ENCODE measurements around the gene SLC35F2.
A peak's percentile ranks its signal among the peaks of the same experiment; 100 is the strongest.
"Not testable (repeated sequence)": the region's sequence is repeated elsewhere in the genome, so short reads cannot be mapped to it uniquely, and the experiment has no call there.

The SLC35F2 gene

DNA sequence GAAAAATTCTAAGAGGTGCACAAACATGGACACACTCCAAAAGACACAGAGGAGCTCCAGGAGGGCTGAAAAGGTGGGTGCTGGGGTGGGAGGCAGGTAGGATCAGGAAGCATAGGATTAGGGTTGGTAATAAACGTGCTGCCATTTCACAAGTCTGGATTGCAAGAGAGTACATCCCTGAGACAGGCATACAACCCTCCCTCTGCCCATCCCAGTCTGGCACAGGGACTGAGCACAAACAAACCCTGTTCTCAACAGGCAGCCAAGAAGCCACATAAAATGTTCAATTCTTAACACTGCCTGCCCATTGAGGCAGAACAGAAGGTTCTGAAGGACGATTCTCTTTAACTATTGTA lies 18.5 kb downstream of the SLC35F2 start:
- DNase-seq = no peak

DNA sequence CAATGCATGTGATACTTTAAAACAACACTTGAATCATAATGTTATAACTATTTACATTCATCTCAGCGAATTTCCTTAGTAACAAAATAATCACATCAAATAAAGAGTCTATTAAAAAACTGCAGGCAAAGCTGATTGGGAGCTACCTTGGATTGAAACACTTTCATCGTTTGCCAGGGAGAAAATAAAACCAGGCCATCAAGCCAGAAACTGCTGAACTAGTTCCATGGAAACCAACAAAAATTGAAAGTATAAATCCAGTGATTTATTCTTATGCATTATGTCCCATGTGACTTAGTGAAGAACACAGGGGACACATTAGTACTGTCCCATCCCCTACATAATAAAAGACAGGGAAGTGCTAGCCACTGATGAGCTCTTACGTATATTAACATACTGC lies 21.7 kb downstream of the SLC35F2 start:
- no peak for DNase-seq

DNA sequence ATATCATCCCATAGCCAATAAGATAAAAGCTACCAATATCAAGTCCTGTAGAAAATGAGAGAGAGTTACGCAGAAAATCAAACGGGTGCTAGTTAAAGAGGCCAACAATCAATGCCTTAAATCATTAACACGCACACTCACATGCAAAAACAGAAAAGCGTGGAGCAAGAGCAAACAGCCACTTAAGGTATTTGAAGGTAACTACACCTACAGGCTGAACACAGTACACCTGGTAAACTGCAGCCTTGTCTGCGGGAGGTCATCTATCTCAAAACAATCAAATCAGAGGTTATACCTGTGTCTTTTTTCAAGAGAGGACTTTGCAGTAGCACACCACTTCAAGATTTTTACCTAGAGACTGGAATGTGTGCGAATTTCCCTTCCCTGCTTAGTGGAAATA lies 23.6 kb downstream of the SLC35F2 start:
- no peak for DNase-seq

DNA sequence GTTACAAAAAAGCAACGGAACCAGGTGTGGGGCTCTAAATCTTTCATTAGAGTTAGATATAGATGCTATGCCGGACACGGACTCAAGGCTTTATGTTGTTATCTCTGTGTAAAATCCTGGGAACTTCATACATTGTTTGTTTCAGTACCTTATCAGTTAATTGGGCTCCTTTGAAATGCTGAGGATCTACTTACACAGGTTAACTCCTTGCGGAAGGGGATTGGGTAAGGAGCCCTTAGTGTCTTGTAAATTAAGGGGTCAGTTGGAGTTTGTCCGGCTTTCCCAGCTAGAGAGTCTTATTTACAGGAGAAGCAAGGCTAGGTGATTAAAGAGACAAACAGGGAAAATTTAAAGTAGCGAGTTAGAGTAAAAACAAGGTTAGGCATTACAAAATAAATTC lies 24.7 kb downstream of the SLC35F2 start:
- DNase-seq = not testable (repeated sequence)

DNA sequence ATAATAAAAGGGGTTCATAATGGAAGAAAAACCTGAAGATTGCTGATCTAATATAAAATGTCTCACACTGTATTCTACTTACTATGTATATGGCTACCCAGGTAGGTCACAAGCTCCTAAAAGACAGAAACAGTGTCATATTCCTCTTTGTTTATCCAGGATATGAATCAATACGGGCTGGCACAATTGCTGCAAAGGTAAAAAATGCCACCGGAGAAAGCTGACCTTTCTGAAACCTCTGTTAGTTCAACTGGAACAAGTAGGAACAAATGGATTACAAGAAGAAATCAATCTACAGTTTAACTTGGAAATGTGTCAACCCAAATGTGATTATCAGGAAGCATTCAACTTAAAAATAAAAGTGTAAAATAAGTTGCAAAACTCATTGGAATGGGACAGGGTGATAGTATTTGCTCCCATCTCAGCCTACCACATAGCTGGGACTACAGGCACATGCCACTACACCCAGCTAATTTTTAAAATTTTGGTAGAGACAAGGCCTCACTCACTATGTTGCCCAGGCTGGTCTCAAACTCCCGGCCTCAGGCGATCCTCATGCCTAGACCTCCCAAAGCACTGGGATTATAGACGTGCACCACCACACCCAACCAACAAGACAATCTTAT lies 27.6 kb downstream of the SLC35F2 start:
- DNase-seq = no peak

DNA sequence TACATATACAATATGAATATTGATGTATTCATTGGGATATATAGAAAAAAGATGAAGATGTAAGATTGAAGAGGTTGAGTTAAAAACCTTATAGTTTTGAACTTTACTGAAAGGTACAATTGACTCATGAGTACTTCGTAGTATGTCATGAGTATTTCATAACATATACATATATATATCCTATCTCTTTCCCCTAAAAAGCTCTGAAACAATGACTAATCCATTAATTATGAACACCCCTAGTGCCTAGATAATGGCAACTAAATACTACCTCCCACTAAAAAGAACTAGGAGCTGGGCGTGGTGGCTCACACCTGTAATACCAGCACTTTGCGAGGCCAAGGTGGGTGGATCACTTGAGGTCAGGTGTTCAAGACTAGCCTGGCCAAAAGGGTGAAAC lies 31.5 kb downstream of the SLC35F2 start:
- no peak for DNase-seq

DNA sequence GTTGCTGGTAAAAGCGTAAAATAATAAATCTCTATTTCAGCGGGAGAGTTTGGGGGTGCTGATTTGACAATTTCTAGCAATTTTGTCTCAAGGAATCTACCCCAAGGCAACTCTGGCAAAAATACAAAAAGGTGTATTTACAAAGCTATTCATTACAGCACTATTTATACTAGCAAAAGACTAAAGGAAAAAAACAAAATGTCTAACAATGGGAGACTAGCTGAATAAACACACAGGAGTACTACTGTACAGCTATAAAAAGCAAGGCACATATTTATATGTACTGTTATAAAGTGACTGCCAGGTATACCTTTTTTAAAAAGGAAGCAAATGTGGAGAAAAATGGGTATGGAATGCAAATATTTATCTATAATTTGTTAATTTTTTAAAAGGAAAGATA lies 32.7 kb downstream of the SLC35F2 start:
- DNase-seq = no peak

DNA sequence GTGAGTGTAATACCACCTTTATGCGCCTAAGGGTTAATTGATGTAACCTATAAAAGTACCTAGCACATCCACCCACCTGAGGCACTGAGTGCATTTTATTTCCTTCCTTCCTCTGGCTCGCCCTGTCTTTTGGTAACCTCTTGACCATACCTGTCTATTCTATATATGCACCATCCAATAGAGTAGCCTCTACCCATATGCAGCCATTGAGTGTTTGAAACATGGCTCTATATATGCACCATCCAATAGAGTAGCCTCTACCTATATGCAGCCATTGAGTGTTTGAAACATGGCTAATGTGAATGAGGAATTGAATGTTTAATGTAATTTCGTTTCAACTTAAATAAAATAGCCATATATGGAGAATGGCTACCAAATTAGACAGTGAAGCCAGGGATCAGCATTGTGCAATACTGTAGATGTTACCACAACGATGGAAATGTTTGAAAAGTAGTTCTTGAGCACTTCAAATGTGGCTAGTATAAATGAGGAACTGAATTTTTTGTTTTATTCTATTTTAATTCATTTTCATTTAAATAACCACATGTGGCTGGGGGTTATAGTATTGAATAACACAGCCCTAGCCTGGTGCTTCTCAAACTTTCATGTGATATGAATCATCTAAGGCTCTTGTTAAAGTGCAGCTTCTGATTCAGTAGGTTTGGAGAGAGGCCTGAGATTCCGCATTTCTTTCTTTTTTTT lies 33.8 kb downstream of the SLC35F2 start:
- no peak for DNase-seq

DNA sequence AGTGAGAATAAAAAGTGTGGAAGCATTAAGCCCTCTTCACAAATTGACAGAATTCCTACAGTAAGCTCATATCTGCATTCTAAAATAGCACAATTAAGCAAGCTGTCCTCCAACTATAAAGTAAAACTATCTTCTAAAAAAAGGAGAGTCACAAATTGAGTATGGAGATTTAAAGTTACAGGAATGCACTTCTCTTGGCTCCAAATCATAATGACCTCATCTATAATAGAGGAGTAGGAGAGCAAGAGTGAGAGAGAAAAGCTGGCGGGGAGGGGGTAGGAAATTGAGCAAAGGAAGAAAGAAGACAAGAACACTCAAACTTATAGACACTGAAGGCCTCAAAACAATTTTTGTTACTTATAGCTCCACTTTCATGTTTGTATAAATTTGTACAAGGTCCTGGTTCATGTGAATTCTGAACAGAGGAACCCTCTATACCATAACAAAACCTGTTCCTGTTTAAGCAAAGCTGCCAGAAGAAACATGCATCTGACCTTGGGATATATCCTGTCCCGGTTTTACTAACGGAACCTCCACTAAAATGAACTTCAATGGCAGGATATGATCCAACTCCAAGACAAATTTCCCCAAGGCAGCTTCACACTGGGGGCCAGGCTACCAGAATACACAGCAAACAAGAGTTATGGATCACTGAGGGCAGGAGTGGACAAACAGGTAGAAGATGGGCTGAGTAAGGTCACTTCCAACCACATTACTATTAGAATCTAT lies 37.2 kb downstream of the SLC35F2 start:
- DNase-seq = no peak

DNA sequence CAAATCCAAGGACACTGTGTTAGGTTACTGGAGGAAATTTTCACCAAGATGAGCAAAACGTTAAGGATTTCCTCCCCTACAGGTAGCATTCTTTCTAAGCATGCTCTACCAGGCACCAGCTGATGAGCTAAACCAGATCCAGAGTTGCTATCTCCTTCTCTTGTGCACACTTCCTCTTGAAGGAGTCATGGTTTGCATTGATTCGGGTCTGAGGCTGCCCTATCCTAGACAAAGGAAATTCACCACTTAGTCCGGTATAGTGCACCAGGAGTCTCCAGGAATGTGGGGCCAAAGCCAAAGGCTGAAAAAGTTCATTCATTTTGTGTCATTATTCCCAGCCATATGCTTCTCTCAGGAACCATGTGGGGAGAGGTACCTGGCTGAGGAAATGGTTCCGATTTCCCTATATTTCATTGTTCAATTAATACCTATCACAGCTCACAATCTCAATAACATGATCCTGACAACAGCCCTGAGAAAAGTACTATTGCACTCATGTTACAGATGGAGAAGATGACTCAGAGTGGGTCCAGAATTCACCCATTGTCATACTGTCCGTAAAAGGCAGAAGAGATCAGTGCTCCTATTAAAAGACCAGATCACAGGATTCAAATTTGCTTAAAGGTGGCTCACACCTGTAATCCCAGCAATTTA lies 39.1 kb downstream of the SLC35F2 start:
- DNase-seq = no peak

DNA sequence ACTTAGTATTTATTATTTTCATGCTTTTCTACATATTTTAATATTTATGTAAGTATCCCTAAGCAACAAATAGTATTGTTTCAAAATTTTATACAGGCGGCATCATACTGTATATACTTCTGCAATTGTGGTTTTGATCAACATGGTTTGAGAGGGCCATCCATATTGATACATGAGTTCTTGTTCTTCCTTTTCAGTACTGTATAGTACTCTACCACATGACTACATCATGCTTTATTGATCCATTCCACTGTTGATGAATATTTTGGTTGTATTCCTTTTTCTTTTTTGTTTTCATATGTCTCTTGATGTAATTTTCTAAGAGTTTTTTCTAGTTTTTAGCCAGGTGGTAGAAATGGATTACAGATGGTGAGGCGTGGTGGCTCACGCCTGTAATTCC lies 40.1 kb downstream of the SLC35F2 start:
- no peak for DNase-seq

DNA sequence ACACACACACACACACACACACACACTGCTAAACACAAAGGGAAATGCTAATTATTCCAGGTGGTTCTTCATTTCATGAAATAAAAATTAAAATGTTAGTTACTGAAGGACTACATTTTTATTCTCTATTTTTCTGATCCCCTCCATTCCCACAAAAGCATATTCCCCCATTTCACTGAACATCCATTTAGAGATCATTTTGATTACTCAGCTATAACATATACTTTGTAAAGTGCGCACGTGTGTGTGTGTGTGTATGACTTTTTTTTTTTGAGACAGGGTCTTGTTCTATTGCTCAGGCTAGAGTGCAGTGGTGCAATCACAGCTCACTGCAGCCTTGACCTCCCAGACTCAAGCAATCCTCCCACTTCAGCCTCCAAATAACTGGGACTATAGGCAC lies 42.6 kb downstream of the SLC35F2 start:
- no peak for DNase-seq

DNA sequence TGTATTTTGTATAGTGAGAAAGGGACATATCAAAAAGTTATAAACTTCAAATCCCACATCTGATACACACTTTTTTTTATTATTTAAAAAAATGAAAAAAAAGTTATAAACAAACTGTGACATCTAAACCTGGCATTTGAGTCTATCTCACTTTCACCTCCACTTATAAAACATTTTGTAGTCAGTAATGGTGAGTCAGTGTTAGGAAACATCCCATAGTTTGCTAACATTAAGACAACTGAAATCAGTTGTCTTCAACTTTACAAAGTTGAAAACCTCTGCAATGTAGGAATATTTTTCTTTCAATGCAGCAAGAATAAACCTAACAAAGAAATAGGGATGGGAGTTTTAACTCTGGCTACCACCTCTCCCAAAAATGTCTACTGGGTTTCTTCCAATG lies 47.7 kb downstream of the SLC35F2 start:
- no peak for DNase-seq

DNA sequence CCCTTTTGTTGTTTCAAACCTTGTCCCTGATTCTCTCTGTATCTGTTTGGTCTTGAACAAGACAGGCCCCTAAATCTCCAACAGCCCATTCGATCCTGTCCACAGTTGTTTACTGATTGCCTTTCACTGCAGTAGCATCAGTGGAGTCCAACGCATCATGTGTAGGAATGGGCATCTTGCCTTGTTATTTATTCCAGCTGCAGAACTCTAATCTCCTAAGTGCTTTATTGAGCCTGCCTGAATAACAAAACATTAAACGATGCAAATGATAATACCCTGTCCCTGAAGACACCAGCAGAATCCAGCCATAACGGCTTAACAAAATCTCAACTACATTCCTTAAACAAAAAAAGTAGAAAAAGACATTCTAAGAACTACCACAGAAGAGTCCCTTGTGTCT lies 50.1 kb downstream of the SLC35F2 start:
- no peak for DNase-seq

DNA sequence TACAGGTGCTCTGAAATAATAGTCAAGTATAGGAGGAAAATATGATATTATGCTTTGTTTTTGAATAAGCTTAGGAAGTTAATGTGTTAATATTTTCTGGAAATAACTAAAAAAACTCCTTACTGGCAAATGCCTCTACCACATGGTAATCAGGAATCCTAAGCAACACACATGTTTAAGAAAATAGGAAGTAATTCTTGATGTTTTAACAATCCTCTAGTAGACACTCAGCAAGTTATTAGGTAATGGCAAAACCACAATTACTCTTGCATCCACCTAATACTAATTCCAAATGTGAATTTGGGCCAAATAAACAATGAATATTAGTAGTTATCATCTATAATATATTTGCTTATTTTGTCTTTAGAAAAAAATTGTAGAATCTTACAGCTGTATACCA lies 53.6 kb downstream of the SLC35F2 start:
- DNase-seq = no peak

DNA sequence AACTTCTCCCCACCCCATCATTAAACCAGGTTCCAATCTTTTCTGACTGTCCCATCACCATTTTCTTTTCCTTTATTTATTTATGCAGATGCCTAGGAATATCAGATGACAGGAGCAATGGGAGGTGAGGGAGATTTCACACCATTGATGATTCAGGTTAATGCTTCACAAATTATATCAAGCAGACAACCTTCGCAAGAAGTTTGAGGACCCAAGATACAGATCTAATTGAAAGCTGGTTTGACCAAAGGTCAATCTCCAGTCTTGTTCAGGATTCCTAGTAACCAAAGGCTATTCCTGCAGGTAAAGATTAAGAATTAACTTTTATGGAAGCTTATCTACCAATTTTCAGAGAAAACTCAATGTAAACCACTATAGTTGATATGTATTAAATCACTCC lies 54.4 kb downstream of the SLC35F2 start:
- no peak for DNase-seq

DNA sequence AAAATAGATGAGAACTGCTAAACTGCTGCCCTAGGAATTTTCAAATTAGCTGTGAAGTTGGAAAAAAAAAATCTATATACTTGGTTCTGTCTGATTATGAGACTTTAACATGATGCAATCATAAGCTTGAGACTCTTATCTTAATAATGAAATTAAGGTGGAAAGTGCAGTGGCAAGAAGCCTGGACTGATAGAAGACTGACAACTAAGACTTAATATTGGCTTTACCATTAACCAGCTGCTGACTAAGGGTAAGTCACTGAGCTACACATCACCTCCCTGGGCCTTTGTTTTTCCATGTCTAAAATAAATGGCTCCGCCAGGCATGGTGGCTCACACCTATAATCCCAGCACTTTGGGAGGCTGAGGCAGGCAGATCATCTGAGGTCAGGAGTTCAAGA lies 56.9 kb downstream of the SLC35F2 start:
- DNase-seq = no peak

DNA sequence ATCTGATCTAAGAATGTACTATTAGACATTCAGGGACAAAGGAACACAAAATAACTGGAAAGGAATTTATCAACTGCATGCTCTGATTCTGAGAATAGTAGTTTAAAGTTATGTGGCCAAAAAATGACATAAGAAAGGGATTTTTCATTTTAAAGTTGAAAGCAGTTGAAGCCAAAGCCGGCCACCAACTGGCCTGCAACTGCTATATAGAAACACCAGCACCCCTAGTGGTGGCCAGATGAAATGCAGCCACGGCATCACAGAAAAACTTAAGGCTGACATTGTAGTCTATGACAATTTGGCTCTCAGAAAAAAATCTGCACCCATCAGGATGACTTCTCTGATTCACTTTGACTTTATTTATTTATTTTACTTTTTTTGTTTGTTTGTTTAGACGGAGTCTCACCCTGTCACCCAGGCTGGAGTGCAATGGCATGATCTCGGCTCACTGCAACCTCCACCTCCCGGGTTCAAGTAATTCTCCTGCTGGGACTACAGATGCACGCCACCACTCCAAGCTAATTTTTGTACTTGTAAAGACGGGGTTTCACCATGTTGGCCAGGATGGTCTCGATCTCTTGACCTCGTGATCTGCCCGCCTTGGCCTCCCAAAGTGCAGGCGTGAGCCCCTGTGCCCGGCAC lies 59.2 kb downstream of the SLC35F2 start:
- DNase-seq = peak; percentile 9

DNA sequence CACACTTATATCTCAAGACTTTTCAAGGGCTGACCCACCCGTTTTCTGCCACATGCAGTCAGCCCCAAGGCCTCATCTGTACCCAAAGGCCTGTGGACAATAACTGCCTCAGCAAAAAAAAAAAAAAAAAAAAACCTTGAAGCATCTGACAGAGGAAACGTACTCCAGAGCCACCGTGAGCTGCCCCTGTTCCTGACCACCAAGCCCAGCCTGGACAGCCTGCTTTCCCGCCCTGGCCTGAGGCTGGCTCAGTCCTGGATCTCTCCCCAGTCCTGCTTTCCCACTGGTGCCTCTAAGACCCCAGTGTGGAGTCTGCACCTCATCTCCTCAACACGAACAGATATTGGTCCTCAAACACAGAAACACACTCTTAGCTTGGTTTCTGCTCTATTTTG lies 66.5 kb downstream of the SLC35F2 start:
- DNase-seq = no peak

DNA sequence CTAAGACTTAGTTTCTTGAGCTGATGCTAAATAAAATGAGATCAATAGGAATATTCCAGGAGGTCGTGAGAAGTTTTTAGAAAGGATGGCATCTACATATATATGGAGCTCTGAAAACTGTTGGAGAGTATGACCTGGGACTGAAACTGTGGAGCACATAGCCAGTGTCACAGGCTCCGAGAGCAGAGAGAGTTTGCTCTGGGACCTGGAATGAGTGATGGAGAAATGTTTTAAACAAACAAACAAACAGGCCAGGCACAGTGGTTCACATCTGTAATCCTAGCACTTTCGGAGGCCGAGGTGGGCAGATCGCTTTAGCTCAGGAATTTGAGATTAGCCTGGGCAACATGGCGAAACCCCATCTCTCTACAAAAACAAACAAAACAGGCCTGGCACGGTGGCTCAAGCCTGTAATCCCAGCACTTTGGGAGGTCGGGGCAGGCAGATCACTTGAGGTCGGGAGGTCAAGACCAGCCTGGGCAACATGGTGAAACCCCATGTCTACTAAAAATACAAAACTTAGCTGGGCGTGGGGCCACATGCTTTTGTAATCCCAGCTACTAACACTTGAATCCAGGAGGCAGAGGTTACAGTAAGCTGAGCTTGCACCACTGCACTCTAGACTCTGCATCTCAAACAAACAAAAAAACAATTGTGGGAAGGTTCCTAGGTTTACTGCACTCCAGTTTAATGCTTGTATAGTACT lies 67.1 kb downstream of the SLC35F2 start:
- DNase-seq = no peak

DNA sequence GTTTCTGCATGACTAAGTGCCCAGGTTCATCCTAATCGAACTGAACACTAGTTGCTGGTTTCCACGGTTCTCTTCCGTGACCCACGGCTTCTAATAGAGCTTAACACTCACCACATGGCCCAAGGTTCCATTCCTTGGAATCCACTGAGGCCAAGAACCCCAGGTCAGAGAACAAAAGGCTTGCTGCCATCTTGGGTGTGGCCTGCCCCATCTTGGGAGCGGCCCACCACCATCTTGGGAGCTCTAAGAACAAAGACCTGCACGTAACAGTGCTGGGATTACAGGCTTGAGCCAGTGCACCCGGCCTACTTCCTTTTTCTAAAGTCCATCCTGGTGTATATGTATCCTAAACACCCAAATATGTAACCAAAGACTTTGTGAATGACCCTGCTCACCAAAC lies 68.8 kb downstream of the SLC35F2 start:
- no peak for DNase-seq

DNA sequence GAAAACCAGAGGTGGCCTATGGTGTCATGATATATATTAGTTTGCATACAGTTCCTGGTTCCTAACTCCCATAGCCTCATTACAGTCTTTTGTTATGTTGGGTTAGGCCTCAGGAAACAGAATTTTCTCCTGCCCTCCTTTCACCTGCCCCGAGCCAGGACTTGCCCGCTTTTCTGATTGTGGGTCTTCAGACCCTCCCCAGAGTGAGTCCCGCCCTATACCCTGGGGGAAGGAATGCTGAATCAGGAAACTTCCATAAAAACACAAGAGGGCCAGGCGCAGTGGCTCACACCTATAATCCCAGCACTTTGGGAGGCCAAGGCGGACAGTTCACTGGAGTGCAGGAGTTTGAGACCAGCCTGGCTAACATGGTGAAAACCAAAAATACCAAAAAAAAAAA lies 70.9 kb downstream of the SLC35F2 start:
- DNase-seq = no peak

DNA sequence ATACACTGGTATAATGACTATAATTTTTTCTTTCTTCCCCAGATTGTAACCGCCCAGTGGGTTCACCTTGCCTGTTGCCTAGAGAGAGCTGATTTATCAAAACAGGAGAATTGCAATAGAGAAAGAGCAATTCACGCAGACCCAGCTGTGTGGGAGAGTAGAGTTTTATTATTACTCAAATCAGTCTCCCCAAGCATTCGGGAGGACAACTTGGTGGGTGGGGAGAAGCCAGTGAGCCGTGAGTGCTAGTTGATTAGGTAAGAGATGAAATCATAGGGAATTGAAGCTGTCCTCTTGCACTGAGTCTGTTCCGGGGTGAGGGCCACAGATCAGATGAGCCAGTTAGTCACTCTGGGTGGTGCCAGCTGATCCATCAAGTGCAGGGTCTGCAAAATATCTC lies 73.2 kb downstream of the SLC35F2 start:
- DNase-seq = no peak
